GM10248 (cell line): Measurements from ENCODE around the gene FAM83C.

Experiments
- CTCF ChIA-PET: fragments of 300-600 bp; sonication (Branson Sonifier 250); formaldehyde crosslinking; extraction: SDS; loops from one replicate; lab custom pipeline; 2021; ENCODE audit warnings: antibody characterized with exemption; lab: Yijun Ruan, JAX
- POLR2A ChIA-PET: fragments of 350-650 bp; sonication (Branson Sonifier 250); formaldehyde crosslinking; extraction: SDS; loops from one replicate; lab custom pipeline; 2020; ENCODE audit warnings: antibody characterized with exemption; lab: Yijun Ruan, JAX
- DNase-seq: peaks from one replicate; pipeline ENCODE4 v3.0.0; 2012; ENCODE audit errors: extremely low spot score
- CTCF ChIP-seq: IDR thresholded peaks from 2 replicates; pipeline ENCODE4 v1.5.1; 2012; ENCODE audit warnings: mild to moderate bottlenecking, low read depth; ENCODE audit errors: extremely low read depth, missing control alignments, control extremely low read depth

FAM83C gene

GRCh38 chr20:35326740-35327073, 34.5 kb upstream of the FAM83C start:
- no peak for DNase-seq
- no peak for TF ChIP-seq CTCF
- CTCF ChIA-PET: interaction anchor here (0.7 to 0.9 kb wide), 2 partner anchors 19 to 20 kb away, joined by 3 read pairs; no protein-coding TSS in a partner anchor
- POLR2A ChIA-PET: no interaction called here

GRCh38 chr20:35326021-35326739, 34.0 kb upstream of the FAM83C start:
- POLR2A ChIA-PET: no interaction called here
- CTCF ChIA-PET: interaction anchor here (0.9 kb wide), 1 partner anchor 19 kb away, joined by 3 read pairs; no protein-coding TSS in a partner anchor
- TF ChIP-seq CTCF: no peak

GRCh38 chr20:35325401-35325800, 33.2 kb upstream of the FAM83C start:
- CTCF ChIA-PET: no interaction called here
- no peak for TF ChIP-seq CTCF
- no peak for DNase-seq
- POLR2A ChIA-PET: no interaction called here

More at GRCh38 chr20:35326021-35326739, 34.0 kb upstream of the FAM83C start:
- peak; percentile 38 for DNase-seq

GRCh38 chr20:35320396-35321126, 28.3 kb upstream of the FAM83C start:
- no peak for DNase-seq
- ChIA-PET CTCF (interaction anchor here (1.2 to 8.9 kb wide), 5 partner anchors 9 to 53 kb away, joined by 3 to 101 read pairs (median 8); no protein-coding TSS in a partner anchor), POLR2A (no interaction called here)
- no peak for TF ChIP-seq CTCF

GRCh38 chr20:35319871-35320197, 27.6 kb upstream of the FAM83C start:
- POLR2A ChIA-PET: no interaction called here
- DNase-seq: no peak

More at GRCh38 chr20:35319871-35320197, 27.6 kb upstream of the FAM83C start:
- no peak for TF ChIP-seq CTCF
- CTCF ChIA-PET: interaction anchor here (5.0 to 8.9 kb wide), 2 partner anchors 10 to 13 kb away, joined by 18 to 101 read pairs; no protein-coding TSS in a partner anchor
